ENCODE results near the gene SH3BGR. TPM values are rescaled to one million over a fixed set of nuclear protein-coding genes. Genes with fewer than 3 reads are reported as not detected.

SH3BGR gene
- total and polyA plus RNA-seq, 2 of the 4 experiments (the other 2 are of a cell fraction), result 1.6 to 2.0 TPM

DNA sequence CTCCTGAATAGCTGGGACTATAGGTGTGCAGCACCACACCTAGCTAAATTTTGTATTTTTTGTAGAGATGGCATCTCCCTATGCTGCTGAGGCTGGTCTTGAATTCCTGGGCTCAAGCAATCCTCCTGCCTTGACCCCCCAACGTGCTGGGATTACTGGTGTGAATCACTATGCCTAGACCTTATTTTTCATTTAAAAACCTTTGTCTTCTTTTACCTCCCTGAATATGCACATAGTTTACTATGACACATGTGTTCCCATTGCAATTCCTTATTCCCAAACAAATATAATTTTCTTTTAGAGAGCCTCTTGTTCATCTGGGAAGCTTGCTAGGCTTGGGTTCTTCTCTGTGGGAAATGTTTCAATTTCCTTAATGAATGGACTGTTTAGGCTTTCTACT lies 16.8 kb downstream of the SH3BGR start:
- Histone ChIP-seq H3K9me3 (ENCODE audit: control insufficient read depth, insufficient read depth, low read length) (no peaks in the 10 kb centered on the region), H2BK20ac (ENCODE audit: low read depth, low read length) (no peak overlapping the region), H2BK5ac (ENCODE audit: low read depth, low read length, poor library complexity, severe bottlenecking) (no peak overlapping the region), H3K9ac (ENCODE audit: low read depth, low read length) (no peak overlapping the region), H2BK15ac (ENCODE audit: low read depth, low read length) (no peak overlapping the region), H3K56ac (ENCODE audit: extremely low read depth, insufficient read depth, low read length) (no peak overlapping the region), H2BK120ac (ENCODE audit: low read depth, low read length) (no peak overlapping the region), H3K4me3 (ENCODE audit: insufficient read depth, low read depth, low read length) (no peak overlapping the region), H3K4me1 (ENCODE audit: control insufficient read depth, insufficient read depth, low read length) (no peaks in the 10 kb centered on the region), H3K18ac (ENCODE audit: low read depth, low read length) (no peak overlapping the region), H2AK5ac (ENCODE audit: low read depth, low read length) (no peak overlapping the region), H3K27me3 (ENCODE audit: control insufficient read depth, insufficient read depth, low read length) (no peaks in the 10 kb centered on the region), H2AK9ac (replicated peaks; ENCODE audit: low read depth, low read length, poor library complexity) (no peak overlapping the region), H4K8ac (ENCODE audit: low read depth in 2 of 2, low read length in 2 of 2) (no peak overlapping the region), H3K23ac (ENCODE audit: low read depth, low read length) (no peak overlapping the region), H4K91ac (ENCODE audit: insufficient read depth, low read depth, low read length) (no peak overlapping the region), H3K14ac (replicated peaks; ENCODE audit: low read depth, low read length) (no peak overlapping the region), H3K27ac (ENCODE audit: insufficient read depth, low read length) (no peak overlapping the region), H3K4me2 (ENCODE audit: low read depth, low read length) (no peak overlapping the region), H3K9me1 (ENCODE audit: insufficient read depth, low read length) (no peaks in the 10 kb centered on the region), H3K36me3 (ENCODE audit: control insufficient read depth, insufficient read depth, low read length) (no peaks in the 10 kb centered on the region), H2AFZ (replicated peaks; ENCODE audit: low read length, poor library complexity) (no peak overlapping the region), H4K5ac (ENCODE audit: low read depth, low read length) (no peak overlapping the region), H3K4ac (ENCODE audit: low read depth, low read length) (no peak overlapping the region), H4K20me1 (ENCODE audit: insufficient read depth, low read length) (no peaks in the 10 kb centered on the region), H3K79me1 (ENCODE audit: low read depth in 1 of 2, low read length in 2 of 2) (no peaks in the 10 kb centered on the region)
- ChIA-PET POLR2A (ENCODE audit: unreplicated experiment) (no interaction called here), CTCF (no interaction called here)
- in situ Hi-C loops (cut with MboI; ENCODE audit: low sequenced_read_pairs) (no loop called here), intact Hi-C loops (cut with micrococcal nuclease) (no loop called here), dilution Hi-C loops (cut with HindIII; ENCODE audit: low sequenced_read_pairs, unreplicated experiment) (no loop called here)
- DNase-seq (no peak), ATAC-seq (ENCODE audit: low read depth) (no peak)
- no CpG with 5 or more reads among the region's 1 CpG for WGBS, 2 experiments (ENCODE audit: extremely low coverage in 2 of 2, insufficient read length in 1 of 2)
- no TSS peak for BruUV-seq (replicated peaks)
- TF ChIP-seq SMC3 (IDR thresholded peaks at IDR 0.05; ENCODE audit: low read depth, low read length), result no peak
- no peak for TF ChIP-seq FOS (IDR thresholded peaks at IDR 0.05; ENCODE audit: low read depth, low read length)
- TF ChIP-seq BHLHE40 (IDR thresholded peaks at IDR 0.05; ENCODE audit: low read depth, low read length), result no peak
- TF ChIP-seq RCOR1 (IDR thresholded peaks at IDR 0.05; ENCODE audit: insufficient replicate concordance, low read length), result no peak
- TF ChIP-seq, protein P1, sequence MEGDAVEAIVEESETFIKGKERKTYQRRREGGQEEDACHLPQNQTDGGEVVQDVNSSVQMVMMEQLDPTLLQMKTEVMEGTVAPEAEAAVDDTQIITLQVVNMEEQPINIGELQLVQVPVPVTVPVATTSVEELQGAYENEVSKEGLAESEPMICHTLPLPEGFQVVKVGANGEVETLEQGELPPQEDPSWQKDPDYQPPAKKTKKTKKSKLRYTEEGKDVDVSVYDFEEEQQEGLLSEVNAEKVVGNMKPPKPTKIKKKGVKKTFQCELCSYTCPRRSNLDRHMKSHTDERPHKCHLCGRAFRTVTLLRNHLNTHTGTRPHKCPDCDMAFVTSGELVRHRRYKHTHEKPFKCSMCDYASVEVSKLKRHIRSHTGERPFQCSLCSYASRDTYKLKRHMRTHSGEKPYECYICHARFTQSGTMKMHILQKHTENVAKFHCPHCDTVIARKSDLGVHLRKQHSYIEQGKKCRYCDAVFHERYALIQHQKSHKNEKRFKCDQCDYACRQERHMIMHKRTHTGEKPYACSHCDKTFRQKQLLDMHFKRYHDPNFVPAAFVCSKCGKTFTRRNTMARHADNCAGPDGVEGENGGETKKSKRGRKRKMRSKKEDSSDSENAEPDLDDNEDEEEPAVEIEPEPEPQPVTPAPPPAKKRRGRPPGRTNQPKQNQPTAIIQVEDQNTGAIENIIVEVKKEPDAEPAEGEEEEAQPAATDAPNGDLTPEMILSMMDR (conservative IDR thresholded peaks at IDR 0.05; ENCODE audit: low read depth, low read length), result no peak
- no peak for TF ChIP-seq MAFK (IDR thresholded peaks at IDR 0.05; ENCODE audit: low read depth, low read length)
- no peak for TF ChIP-seq RFX5 (IDR thresholded peaks at IDR 0.05; ENCODE audit: low read depth, low read length)
- TF ChIP-seq, protein P2, sequence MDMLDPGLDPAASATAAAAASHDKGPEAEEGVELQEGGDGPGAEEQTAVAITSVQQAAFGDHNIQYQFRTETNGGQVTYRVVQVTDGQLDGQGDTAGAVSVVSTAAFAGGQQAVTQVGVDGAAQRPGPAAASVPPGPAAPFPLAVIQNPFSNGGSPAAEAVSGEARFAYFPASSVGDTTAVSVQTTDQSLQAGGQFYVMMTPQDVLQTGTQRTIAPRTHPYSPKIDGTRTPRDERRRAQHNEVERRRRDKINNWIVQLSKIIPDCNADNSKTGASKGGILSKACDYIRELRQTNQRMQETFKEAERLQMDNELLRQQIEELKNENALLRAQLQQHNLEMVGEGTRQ (IDR thresholded peaks at IDR 0.05; ENCODE audit: low read depth, low read length), result no peak
- no peak for TF ChIP-seq NFE2L2 (IDR thresholded peaks at IDR 0.05; ENCODE audit: low read depth, low read length)

Measured in IMR-90 (cell line).